ENCODE measurements around the gene KCNQ1. TPM values are rescaled to one million over a fixed set of nuclear protein-coding genes. Genes with fewer than 3 reads are reported as not detected.

Gene KCNQ1
- total RNA-seq, 3 donors from 2014 or later, result 3.6 to 6.2 (median 5.1) TPM

GRCh38 chr11:2794046-2794967, 349.5 kb downstream of the KCNQ1 start:
- no peak overlapping the region for H3K27ac ChIP-seq
- intact Hi-C loops (cut with DNase I; ENCODE audit: low total_unique reads), result no loop called here
- no peaks in the 10 kb centered on the region for H3K9me3 ChIP-seq
- DNase-seq (ENCODE audit: low spot score in 2 of 2), result peak in 1 of 2 donors; percentile 41
- no peaks in the 10 kb centered on the region for H3K27me3 ChIP-seq
- no peak overlapping the region for H3K4me3 ChIP-seq
- no peaks in the 10 kb centered on the region for H3K36me3 ChIP-seq
- no peaks in the 10 kb centered on the region for H3K4me1 ChIP-seq
- TF ChIP-seq CTCF (IDR thresholded peaks at IDR 0.05), result no peak

GRCh38 chr11:2794968-2795322, 350.1 kb downstream of the KCNQ1 start:
- intact Hi-C loops (cut with DNase I; ENCODE audit: low total_unique reads), result no loop called here
- peak in 1 of 2 donors; percentile 47 for DNase-seq (ENCODE audit: low spot score in 2 of 2)
- Histone ChIP-seq H3K4me1 (no peaks in the 10 kb centered on the region), H3K27me3 (no peaks in the 10 kb centered on the region), H3K27ac (no peak overlapping the region), H3K9me3 (no peaks in the 10 kb centered on the region), H3K36me3 (no peaks in the 10 kb centered on the region), H3K4me3 (no peak overlapping the region)
- TF ChIP-seq POLR2AphosphoS5 (IDR thresholded peaks at IDR 0.05) (no peak), POLR2A (IDR thresholded peaks at IDR 0.05) (no peak), CTCF (IDR thresholded peaks at IDR 0.05) (no peak)

- Histone ChIP-seq H3K27ac (no peak overlapping the region), H3K4me3 (no peak overlapping the region), H3K9me3 (no peaks in the 10 kb centered on the region), H3K4me1 (no peaks in the 10 kb centered on the region), H3K27me3 (no peaks in the 10 kb centered on the region), H3K36me3 (no peaks in the 10 kb centered on the region)
- intact Hi-C loops (cut with DNase I; ENCODE audit: low total_unique reads), result no loop called here
- peak in 1 of 2 donors; percentile 47 for DNase-seq (ENCODE audit: low spot score in 2 of 2)
- TF ChIP-seq POLR2AphosphoS5 (IDR thresholded peaks at IDR 0.05) (no peak), POLR2A (IDR thresholded peaks at IDR 0.05) (no peak), CTCF (IDR thresholded peaks at IDR 0.05) (no peak)
Measured at GRCh38 chr11:2795491-2795991, 350.7 kb downstream of the KCNQ1 start.

- Histone ChIP-seq H3K9me3 (no peaks in the 10 kb centered on the region), H3K4me1 (no peaks in the 10 kb centered on the region), H3K36me3 (no peaks in the 10 kb centered on the region), H3K27me3 (no peaks in the 10 kb centered on the region), H3K27ac (no peak overlapping the region), H3K4me3 (no peak overlapping the region)
- intact Hi-C loops (cut with DNase I; ENCODE audit: low total_unique reads), result no loop called here
- no peak for TF ChIP-seq CTCF (IDR thresholded peaks at IDR 0.05)
- DNase-seq (ENCODE audit: low spot score in 2 of 2), result peak in 1 of 2 donors; percentile 45
Measured at GRCh38 chr11:2796091-2796490, 351.3 kb downstream of the KCNQ1 start.

- no peaks in the 10 kb centered on the region for H3K9me3 ChIP-seq
- peak in 1 of 2 donors; percentile 36 for DNase-seq (ENCODE audit: low spot score in 2 of 2)
- H3K36me3 ChIP-seq, result no peaks in the 10 kb centered on the region
- H3K4me1 ChIP-seq, result no peaks in the 10 kb centered on the region
- no peak overlapping the region for H3K4me3 ChIP-seq
- no peak for TF ChIP-seq POLR2AphosphoS5 (IDR thresholded peaks at IDR 0.05)
- TF ChIP-seq POLR2A (IDR thresholded peaks at IDR 0.05), result no peak
- no peak for TF ChIP-seq CTCF (IDR thresholded peaks at IDR 0.05)
- intact Hi-C loops (cut with DNase I; ENCODE audit: low total_unique reads), result no loop called here
- H3K27ac ChIP-seq, result peak overlapping the region; percentile 10 to 61
- H3K27me3 ChIP-seq, result no peaks in the 10 kb centered on the region
Measured at GRCh38 chr11:2796508-2797113, 351.8 kb downstream of the KCNQ1 start.
